ENCODE results near the gene VEZT.

DNA sequence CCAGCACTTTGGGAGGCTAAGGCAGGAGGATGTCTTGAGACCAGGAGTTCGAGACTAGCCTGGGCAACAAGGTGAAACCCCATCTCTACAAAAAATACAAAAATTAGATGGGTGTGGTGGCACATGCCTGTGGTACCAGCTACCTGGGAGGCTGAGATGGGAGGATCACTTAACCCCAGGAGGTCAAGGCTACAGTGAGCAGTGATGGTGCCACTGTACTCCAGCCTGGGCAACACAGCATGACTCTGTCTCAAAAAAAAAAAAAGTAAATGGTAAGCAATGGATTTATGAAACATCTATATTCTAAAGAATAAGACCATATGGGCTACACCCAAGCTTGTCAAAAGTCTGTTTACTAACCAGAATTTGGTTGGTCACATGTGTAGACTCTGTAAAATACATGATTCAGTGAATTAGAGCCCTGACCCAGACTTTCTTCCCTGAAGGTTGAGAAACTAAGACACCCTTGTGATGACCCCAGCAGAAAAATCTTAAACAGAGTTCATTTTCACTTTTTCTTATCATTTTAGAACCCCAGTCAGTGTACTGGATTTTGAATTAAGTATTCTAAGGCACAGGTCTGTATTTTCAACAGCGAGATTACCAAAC, 12.5 kb upstream of the VEZT start:
- TF ChIP-seq POLR2A (IDR thresholded peaks at IDR 0.05; ENCODE audit: extremely low read depth, insufficient read length) = no peak
- TF ChIP-seq, protein P1, sequence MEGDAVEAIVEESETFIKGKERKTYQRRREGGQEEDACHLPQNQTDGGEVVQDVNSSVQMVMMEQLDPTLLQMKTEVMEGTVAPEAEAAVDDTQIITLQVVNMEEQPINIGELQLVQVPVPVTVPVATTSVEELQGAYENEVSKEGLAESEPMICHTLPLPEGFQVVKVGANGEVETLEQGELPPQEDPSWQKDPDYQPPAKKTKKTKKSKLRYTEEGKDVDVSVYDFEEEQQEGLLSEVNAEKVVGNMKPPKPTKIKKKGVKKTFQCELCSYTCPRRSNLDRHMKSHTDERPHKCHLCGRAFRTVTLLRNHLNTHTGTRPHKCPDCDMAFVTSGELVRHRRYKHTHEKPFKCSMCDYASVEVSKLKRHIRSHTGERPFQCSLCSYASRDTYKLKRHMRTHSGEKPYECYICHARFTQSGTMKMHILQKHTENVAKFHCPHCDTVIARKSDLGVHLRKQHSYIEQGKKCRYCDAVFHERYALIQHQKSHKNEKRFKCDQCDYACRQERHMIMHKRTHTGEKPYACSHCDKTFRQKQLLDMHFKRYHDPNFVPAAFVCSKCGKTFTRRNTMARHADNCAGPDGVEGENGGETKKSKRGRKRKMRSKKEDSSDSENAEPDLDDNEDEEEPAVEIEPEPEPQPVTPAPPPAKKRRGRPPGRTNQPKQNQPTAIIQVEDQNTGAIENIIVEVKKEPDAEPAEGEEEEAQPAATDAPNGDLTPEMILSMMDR (IDR thresholded peaks at IDR 0.05; ENCODE audit: low read depth, low read length) = no peak

Data from NB4 (cell line).